Mesothelial cell of epicardium (in vitro differentiated cells): Measurements from ENCODE around the gene ELP1. TPM values are rescaled to one million over a fixed set of nuclear protein-coding genes. Genes with fewer than 3 reads are reported as not detected.
"Not testable (repeated sequence)": the region's sequence is repeated elsewhere in the genome, so short reads cannot be mapped to it uniquely, and the experiment has no call there.

Source experiments
- DNase-seq, 2 experiments: peaks; one replicate each; pipeline ENCODE4 v3.0.0; 2021; ENCODE audit warnings: low spot score in 2 of 2; ENCODE audit not compliant: unreplicated experiment in 2 of 2
- H3K27ac Mint-ChIP-seq: 2 replicates; pipeline ENCODE4 v1.8.0; 2021; ENCODE audit warnings: mixed read lengths
- H3K27me3 Mint-ChIP-seq: 2 replicates; pipeline ENCODE4 v1.8.0; 2021; ENCODE audit warnings: low read depth, mixed read lengths
- H3K36me3 Mint-ChIP-seq: 2 replicates; pipeline ENCODE4 v1.8.0; 2021; ENCODE audit warnings: mixed read lengths
- H3K4me1 Mint-ChIP-seq: 2 replicates; pipeline ENCODE4 v1.8.0; 2021; ENCODE audit warnings: mixed read lengths
- H3K4me3 Mint-ChIP-seq: 2 replicates; pipeline ENCODE4 v1.8.0; 2021; ENCODE audit warnings: mild to moderate bottlenecking, moderate library complexity, mixed read lengths
- H3K9me3 Mint-ChIP-seq: 2 replicates; pipeline ENCODE4 v1.8.0; 2021; ENCODE audit warnings: mixed read lengths
- total RNA-seq: library from RNA; stranded (reverse); gene quantifications from 3 replicates; pipeline ENCODE4 v1.2.1, GENCODE V29; 2021
- TF ChIP-seq, protein P1 (sequence below): fragments of 200-600 bp; sonication (generic); IDR thresholded peaks from one replicate; pipeline ENCODE4 v1.5.0; 2021; ENCODE audit warnings: antibody characterized with exemption; ENCODE audit not compliant: unreplicated experiment

Gene ELP1
- total RNA-seq, 1 donor from 2014 or later: 31.0 TPM

DNA sequence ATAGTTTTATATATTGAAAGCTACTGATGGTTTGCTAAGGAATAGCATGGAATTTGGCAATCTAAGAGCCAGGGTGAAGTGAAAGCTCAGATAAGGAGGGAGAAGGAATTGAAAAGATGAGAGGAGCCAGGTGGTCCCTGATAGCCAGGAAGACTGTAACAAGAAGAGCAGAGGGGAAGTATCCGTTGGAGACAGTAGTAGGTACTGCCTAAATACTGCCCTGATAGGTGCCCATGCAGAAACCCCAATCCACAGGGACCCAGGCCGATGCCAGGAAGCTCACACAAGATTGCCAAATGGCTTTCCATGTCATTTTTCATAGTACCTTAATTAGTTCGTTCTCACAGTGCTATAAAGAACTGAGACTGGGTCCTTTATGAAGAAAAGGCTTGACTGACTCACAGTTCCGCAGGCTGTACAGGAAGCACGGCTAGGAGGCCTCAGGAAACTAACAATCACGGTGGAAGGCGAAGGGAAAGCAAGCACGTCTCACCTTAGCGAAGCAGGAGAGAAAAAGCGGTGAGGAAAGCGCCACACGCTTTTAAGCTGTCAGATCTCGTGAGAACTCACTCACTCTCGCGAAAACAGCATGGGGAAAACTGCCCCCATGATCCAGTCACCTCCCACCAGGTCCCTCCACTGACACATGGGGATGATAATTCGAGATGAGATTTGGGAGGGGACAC, 91.2 kb downstream of the ELP1 start:
- no peak overlapping the region for H3K4me3 Mint-ChIP-seq
- DNase-seq: no peak
- TF ChIP-seq, protein P1, sequence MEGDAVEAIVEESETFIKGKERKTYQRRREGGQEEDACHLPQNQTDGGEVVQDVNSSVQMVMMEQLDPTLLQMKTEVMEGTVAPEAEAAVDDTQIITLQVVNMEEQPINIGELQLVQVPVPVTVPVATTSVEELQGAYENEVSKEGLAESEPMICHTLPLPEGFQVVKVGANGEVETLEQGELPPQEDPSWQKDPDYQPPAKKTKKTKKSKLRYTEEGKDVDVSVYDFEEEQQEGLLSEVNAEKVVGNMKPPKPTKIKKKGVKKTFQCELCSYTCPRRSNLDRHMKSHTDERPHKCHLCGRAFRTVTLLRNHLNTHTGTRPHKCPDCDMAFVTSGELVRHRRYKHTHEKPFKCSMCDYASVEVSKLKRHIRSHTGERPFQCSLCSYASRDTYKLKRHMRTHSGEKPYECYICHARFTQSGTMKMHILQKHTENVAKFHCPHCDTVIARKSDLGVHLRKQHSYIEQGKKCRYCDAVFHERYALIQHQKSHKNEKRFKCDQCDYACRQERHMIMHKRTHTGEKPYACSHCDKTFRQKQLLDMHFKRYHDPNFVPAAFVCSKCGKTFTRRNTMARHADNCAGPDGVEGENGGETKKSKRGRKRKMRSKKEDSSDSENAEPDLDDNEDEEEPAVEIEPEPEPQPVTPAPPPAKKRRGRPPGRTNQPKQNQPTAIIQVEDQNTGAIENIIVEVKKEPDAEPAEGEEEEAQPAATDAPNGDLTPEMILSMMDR: no peak
- H3K4me1 Mint-ChIP-seq: peaks cover 9% of the 10 kb centered on the region
- peaks cover 4% of the 10 kb centered on the region for H3K27me3 Mint-ChIP-seq
- no peak overlapping the region for H3K27ac Mint-ChIP-seq
- H3K36me3 Mint-ChIP-seq: no peaks in the 10 kb centered on the region
- H3K9me3 Mint-ChIP-seq: peaks cover 6% of the 10 kb centered on the region

DNA sequence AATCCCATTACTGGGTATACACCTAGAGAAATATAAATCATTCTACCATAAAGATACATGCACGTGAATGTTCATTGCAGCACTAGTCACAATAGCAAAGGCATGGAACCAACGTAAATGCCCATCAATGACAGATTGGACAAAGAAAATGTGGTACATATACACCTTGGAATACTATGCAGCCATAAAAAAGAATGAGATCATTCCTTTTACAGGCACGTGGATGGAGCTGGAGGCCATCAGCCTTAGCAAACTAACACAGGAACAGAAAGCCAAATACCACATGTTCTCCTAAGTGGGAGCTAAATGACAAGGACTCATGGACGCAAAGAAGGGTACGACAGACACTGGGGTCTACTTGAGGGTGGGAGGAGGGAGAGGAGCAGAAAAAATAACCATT, 94.4 kb downstream of the ELP1 start:
- not testable (repeated sequence) for H3K27me3 Mint-ChIP-seq, H3K9me3 Mint-ChIP-seq, H3K27ac Mint-ChIP-seq, H3K36me3 Mint-ChIP-seq, DNase-seq, H3K4me3 Mint-ChIP-seq
- peaks cover 14% of the 10 kb centered on the region for H3K4me1 Mint-ChIP-seq

DNA sequence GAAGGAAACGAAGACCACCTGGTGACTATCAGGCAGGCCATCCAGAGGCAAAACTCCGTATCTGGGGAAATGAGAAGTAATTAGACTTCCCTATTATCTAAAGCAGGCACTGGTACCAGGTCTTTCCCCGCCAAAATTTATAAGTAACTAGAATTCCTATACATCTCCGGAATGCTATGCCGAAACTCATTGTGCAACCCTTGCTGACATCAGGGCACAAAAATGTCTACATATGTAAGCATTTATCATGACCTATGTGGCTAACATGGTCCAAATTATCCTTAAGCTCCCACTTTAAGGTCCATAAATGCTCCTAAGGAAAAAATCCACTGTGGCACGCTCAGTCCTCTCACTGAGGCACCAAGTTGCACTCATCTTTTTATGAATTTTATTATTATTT, 95.9 kb downstream of the ELP1 start:
- Mint-ChIP-seq H3K36me3 (no peaks in the 10 kb centered on the region), H3K4me1 (peaks cover 15% of the 10 kb centered on the region), H3K27me3 (peaks cover 2% of the 10 kb centered on the region), H3K9me3 (peaks cover 6% of the 10 kb centered on the region), H3K27ac (no peak overlapping the region), H3K4me3 (no peak overlapping the region)
- no peak for DNase-seq
- TF ChIP-seq, protein P1: no peak

DNA sequence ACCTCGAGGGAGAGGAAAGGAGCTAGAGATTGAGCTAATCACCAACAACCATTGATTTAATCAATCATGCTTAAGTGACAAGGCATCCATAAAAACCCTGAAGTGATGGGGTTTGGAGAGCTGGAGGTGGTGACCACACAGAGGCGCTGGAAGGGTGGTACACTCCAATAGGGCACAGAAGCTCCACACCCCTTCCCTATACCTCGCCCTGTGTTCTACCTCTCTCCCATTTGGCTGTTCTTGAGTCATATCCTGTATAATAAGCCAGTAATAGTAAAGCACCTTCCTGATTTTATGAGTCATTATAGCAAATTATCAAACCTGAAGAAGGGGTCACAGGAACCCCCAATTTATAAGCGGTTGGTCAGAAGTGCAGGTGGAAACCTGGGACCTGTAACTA, 96.4 kb downstream of the ELP1 start:
- no peak for DNase-seq
- H3K4me3 Mint-ChIP-seq: no peak overlapping the region
- TF ChIP-seq, protein P1: no peak
- no peaks in the 10 kb centered on the region for H3K36me3 Mint-ChIP-seq
- peaks cover 1% of the 10 kb centered on the region for H3K27me3 Mint-ChIP-seq
- H3K4me1 Mint-ChIP-seq: peaks cover 17% of the 10 kb centered on the region
- H3K27ac Mint-ChIP-seq: no peak overlapping the region
- H3K9me3 Mint-ChIP-seq: peaks cover 6% of the 10 kb centered on the region

DNA sequence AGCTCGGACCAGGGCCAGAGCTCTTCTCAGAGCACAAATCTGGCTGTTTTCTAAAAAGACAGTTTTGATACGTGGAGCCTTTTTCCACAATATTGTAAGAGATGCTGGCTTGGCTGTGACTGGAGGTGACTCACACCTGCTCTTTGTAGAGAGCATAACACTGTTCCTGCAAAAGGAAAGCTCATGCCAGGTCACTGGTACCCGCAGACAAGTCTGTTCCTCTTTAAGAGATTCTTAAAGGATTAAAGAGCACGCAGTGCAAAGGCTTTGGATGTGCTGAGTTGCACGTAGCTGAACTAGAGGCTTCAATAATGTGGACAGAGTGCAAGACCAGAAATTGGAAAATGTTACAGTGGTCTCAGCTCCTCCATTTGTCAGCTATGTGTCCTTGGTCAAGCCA, 97.1 kb downstream of the ELP1 start:
- peaks cover 20% of the 10 kb centered on the region for H3K4me1 Mint-ChIP-seq
- no peak overlapping the region for H3K4me3 Mint-ChIP-seq
- TF ChIP-seq, protein P1: no peak
- H3K27me3 Mint-ChIP-seq: no peaks in the 10 kb centered on the region
- DNase-seq: no peak
- H3K36me3 Mint-ChIP-seq: no peaks in the 10 kb centered on the region
- H3K27ac Mint-ChIP-seq: no peak overlapping the region
- peaks cover 6% of the 10 kb centered on the region for H3K9me3 Mint-ChIP-seq

DNA sequence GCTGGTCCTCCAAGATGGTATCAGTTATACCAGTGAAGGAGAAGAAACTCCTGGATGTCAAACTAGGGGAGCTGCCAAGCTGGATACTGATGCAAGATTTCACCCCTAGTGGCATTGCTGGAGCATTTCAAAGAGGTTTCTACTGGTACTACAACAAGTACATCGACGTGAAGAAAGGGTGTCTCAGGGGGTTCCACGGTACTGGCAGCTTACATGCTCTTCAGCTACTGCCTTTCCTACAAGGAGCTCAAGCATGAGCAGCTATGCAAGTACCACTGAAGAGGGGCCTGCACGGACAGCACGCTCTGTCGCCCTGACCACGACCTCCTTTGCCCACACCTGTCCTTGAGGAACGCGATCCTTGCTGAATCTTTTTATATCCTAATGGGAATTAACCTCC, 97.6 kb downstream of the ELP1 start:
- Mint-ChIP-seq H3K4me3 (no peak overlapping the region), H3K27me3 (no peaks in the 10 kb centered on the region), H3K4me1 (peaks cover 25% of the 10 kb centered on the region), H3K36me3 (no peaks in the 10 kb centered on the region), H3K9me3 (peaks cover 6% of the 10 kb centered on the region), H3K27ac (no peak overlapping the region)
- TF ChIP-seq, protein P1: no peak
- DNase-seq: no peak
